Tibial nerve (tissue), 4 donors: ENCODE measurements around the gene DNAAF5.

ENCODE experiments used
- CTCF ChIP-seq, 5 experiments: fragments of 200-600 bp in 3 of 5; fragments of 450-650 bp in 2 of 5; sonication (generic) in 3 of 5; IDR thresholded peaks; one replicate each; pipeline ENCODE4 v1.5.1; 2016 to 2019; ENCODE audit warnings: antibody characterized with exemption in 5 of 5, mild to moderate bottlenecking in 3 of 5, moderate library complexity in 2 of 5
- EP300 ChIP-seq, 2 donors: sonication (generic); formaldehyde crosslinking; IDR thresholded peaks; one replicate each; pipeline ENCODE4 v1.6.1; 2017; ENCODE audit warnings: antibody characterized with exemption in 2 of 2, mild to moderate bottlenecking in 1 of 2

- no peak for TF ChIP-seq CTCF (IDR thresholded peaks at IDR 0.05)
- no peak for TF ChIP-seq EP300 (IDR thresholded peaks at IDR 0.05)
Observed at GRCh38 chr7:748446-748845, 21.9 kb downstream of the DNAAF5 start.
